Inflammatory macrophage (primary cell): ENCODE results near the gene EIF5.
A peak's percentile ranks its signal among the peaks of the same experiment; 100 is the strongest.

Source experiments
- DNase-seq, 2 donors: peaks; one replicate each; pipeline ENCODE4 v3.0.0-alpha.2; 2020 to 2022

The EIF5 gene

GRCh38 chr14:103310576-103311095, 23.4 kb upstream of the EIF5 start:
- no peak for DNase-seq

DNA sequence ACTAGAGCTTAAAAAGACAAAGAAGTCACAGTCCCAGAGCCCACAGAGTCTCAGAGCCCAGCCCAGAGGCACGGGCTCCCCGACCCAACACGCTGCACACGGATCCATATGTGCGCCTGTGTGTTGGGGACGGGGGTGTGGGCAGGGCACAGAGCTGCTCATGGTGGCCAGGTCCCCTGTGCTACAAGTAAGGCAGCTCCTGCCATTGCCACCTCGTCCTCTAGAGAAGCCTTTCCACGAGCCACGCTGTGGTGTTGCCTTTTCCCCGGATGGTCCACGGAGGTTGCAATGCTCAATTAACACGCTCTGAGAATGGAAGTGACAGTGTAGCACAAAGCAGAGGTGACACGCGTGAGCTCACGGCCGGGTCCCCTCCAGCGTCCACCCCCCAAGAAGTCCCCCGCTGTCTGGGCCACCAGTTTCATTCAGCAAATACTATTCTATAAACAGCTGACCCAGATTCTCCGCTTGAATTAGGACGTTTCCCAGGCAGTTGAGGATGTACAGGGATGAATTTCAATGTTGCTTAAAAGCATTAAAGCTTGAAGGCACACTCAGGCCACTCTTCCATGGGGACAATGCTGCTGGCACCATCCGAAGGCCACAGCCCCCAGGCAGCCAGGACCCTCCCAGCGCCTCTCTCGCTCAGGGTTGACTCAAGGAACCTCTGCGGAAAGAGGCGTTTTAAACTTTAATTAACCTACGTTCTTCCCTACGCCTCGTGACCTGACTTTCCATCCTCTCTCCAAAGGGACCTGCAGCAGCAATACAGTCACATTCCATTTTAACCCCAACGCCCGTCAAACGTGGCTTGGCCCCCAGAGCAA, 22.7 kb upstream of the EIF5 start:
- no peak for DNase-seq

DNA sequence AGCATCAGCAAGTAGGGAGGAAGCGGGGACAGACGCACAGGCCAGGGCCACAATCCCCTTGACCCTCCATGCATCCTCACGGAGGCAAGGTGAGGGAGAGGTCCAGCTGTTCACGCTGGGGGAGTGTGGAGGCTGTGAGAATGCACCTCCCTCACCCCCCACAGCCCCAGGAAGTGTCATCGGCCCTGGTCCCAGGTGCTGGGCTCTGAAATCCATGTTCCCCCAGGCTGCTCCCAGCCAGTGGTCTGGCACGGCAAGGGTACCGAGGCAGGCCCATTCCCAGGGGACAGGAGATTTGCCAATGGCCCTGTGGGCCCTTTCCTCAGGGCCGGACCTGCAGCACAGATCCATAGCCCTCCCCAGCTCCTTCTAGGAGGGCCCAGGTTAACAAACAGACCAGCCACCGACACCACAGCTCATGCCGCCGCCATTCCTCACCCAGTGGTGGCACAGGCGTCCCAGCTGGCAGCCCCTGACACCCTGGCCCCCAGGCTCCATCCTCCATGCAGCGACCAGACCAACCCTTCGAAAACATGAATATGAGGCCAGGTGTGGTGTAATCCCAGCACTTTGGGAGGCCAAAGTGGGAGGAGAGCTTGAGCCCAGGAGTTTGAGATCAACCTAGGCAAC, 21.9 kb upstream of the EIF5 start:
- DNase-seq = no peak

- no peak for DNase-seq
Measured at GRCh38 chr14:103313704-103314103, 20.3 kb upstream of the EIF5 start.

GRCh38 chr14:103314496-103315277, 19.4 kb upstream of the EIF5 start:
- DNase-seq = no peak

DNA sequence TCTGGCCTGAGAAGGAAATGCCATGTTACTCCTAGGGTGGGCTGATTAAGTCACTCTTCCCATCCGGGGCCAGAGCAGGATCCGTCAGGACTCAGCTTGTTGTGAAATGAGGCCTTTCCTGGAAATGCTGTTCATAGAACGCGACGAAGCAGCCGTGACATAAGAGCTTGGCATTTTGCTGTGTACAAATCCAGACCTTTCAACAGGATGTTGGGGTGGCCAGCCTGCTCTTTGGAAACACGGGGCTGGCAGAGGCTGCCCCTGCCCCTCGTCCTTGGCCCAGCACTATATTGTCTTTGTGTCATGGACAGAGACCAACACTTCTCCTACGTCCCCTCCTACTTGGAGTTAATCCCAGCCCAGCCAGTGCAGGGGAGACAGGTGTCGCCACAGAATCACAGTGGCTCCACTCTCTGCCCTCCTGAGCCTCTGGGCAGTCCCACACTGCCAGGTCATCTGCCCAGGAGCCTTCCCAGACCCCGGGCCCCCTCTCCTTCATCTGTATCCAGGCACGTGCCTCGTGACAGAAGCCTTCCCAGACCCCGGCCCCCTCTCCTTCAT, 18.6 kb upstream of the EIF5 start:
- peak; percentile 79 to 92 for DNase-seq

GRCh38 chr14:103315941-103316340, 18.1 kb upstream of the EIF5 start:
- no peak for DNase-seq

DNA sequence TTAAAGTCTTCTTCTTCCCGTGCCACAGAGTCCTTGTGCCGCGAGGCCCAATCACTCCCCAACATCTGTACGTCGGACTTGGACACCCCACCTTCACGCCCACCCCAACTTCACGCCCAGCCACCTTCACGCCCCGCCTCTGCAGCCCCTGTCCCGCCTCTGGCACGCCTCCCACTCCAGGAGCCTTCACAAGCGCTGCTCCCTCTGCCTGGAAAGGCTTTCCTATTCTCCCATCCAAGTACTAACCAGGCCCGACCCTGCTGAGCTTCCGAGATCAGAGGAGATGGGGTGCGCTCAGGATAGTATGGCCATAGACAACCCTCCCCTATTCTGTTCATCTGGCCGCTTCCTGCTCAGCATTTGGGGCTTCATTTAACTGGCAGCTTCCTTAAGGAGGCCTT, 17.3 kb upstream of the EIF5 start:
- no peak for DNase-seq

DNA sequence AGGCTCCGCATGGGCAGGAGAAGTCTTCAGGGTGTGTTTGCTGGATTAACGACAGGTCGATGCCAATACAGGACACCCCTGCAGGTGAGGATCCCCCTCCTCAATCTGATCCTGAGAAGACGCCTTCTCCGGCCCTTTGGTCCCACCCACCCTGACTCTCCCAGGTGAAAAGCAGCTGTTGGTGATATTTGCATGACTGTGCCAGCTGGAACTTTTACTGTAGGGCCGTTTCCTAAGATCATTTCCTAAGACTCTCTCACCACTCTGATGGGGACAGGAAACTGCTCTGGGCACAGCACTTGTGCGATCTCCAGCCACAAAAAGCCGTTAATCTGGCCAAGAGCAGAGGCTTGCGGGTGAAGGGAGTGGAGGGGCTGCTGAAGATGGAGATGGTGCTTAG, 16.8 kb upstream of the EIF5 start:
- peak in 1 of 2 donors; percentile 30 for DNase-seq

DNA sequence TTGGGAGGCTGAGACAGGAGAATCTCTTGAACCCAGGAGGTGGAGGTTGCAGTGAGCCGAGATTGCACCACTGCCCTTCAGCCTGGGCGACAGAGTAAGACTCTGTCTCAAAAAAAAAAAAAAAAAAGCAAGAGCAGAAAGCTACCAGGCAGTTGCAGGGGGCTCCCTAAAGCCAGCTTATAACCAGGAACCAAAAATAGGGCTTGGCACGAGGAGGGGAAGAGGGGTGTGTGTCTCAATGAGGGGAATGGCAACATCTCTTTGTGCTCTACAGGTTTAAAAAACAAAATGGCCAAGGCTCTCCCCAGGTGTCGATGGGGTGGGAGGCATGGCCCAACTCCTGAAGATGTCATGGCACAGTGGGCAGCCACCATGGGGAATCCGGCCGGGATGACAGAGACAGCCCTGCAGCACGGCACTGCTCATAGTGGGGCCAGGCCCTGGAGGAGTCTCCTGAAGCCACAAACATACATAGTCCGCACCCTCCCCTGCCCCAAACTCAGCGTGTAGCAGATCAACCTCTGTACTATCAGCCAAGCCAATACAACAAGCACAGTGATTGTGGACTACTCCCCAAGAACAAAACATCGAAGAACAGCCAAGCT, 16.0 kb upstream of the EIF5 start:
- no peak for DNase-seq

DNA sequence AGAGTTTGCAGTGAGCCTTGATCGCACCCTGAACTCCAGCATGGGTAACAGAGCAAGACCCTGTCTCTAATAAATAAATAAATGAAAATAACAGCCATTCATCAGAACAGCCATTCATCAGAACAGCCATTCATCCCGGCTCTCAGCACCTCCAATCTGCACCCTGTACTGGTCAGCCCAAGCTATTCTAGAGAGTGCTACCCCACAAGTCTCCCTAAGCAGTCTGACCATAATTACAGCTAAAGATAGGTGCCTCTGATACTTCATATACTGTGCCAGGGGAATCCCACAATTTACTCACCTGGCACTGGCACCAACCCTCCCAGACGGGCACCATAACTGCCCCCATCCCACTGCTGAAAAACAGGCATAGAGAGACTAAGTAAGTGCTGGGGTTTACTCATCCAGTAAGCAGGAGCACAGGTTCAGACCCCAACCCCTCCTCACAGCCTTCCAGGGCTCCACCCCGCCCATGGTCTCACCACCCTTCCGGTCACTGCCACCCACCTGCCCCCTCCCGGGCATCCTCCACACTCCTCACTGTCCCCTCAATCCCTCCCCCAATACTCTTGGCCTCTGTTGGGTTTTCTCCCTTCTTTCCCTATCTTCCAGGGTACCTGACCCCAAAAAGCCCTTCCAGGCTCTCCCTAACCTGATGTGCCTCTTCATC, 15.2 kb upstream of the EIF5 start:
- no peak for DNase-seq

DNA sequence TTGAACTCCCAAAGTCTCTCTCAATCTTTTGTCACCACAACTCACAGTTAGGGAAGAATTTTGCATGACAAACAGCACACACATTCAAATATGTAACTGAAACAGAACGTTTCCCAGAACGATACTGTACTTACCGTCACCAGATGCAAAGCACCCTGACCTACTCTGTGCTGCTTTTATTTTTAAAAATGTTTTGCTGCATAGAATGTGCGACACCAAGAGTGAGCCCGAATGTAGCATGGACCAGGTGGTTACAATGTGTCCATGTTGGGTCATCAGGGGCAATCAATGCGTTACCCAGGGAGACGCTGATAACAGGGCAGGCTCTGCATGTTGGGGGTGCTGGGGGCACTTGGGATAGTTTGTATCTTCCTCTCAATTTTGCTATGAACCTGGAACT, 14.6 kb upstream of the EIF5 start:
- no peak for DNase-seq

DNA sequence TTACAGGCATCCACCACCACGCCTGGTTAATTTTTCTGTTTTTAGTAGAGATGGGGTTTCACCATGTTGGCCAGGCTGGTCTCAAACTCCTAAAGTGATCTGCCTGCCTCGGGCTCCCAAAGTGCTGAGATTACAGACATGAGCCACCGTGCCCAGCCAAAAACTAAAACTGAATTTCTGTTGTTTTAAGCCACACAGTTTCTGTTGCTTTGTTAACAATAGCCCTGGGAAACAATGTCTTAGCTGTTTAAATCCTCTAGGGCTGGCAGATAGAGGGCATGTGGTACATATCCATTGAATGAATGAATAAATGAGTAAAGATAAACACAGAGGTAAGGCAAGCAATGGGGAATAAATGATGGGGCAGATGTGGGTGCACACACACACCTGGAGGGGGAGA, 8.0 kb upstream of the EIF5 start:
- DNase-seq = no peak

DNA sequence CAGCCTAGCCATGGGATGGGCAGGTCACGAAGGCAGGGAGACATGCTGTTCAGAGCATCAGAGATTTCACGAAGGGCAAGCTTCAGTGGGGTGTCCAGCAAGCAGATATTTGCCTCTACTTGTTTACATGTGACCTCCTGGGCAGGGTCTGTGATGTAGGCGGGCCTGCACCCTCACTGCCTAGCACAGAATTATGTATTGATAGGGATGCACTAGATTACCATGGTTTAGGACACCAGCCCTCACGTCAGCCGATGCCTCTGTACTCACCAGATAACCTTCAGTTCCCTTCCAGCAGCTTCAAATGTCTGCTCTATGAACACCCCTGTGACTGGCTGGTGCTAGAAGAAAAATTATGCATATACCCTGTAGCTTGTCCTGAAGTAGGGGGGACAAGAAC, 5.1 kb upstream of the EIF5 start:
- no peak for DNase-seq

DNA sequence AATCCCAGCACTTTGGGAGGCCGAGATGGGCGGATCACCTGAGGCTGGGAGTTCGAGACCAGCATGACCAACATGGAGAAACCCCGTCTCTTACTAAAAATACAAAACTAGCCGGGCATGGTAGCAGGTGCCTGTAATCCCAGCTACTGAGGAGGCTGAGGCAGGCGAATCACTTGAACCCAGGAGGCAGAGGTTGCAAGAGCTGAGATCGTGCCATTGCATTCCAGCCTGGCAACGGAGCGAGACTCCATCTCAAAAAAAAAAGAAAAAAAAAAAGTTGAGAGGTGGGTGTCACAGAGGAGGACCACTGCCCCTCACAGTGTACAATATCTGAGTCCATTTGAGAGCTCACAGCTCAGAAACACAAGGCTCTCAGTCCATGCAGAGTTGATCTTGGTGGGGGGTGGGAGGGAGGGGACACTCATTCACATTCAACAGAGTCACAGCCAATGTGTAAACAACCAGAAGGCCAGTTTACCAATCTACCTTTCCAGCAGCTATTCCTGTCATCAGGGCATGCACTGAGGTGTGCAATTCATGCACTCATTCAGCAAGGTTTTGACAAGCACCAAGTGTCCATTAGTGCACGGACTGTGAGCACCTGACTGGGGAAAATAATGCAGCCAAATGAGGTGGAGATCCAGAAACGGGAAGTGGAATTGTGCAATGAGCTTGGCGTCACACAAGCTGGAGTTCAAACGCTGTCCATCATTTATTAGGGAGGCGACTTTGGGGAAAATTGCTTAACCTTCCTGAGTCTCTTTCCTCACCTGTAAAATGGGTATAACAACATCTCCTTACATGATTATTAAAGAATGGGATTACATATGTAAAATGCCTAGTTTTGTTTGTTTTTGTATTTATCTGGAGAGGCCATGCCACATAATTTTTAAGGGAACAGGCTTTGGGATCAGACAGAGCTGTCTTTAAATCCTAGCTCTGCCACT, 4.4 kb upstream of the EIF5 start:
- peak; percentile 90 to 93 for DNase-seq

DNA sequence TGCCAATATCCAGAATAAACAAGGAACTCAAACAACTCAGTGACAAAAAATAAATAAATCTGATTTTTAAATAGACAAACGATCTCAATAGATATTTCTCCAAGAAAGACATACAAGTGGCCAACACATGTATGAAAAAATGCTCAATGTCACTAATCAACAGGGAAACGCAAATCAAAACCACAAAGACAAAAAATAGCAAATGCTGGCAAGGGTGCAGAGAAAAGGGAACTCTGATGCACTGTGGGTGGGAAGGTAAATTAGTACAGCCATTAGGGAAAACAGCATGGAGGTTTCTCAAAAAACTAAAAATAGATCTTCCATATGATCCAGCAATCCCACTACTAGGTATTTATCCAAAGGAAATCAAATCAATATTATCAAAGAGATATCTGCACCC, 3.5 kb upstream of the EIF5 start:
- DNase-seq = peak in 1 of 2 donors; percentile 22

- DNase-seq = peak; percentile 30 to 61
Measured at GRCh38 chr14:103332143-103332919, 1.7 kb upstream of the EIF5 start.

GRCh38 chr14:103334644-103335622, 896 bp downstream of the EIF5 start:
- DNase-seq = peak; percentile 95 to 97

DNA sequence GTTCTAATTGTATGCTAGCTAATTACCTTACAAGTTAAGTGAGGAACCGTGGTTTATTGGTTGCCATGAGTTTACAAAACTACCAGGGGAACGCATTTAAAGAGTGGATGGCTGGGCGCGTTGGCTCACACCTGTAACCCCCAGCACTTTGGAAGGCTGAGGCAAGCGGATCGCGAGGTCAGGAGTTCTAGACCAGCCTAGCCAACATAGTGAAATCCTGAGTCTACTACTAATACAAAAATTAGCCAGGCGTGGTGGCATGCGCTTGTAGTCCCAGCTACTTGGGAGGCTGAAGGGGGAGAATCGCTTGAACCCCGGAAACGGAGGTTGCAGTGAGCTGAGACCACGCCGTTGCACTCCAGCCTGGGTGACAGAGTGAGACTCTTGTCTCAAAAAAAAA, 2.2 kb downstream of the EIF5 start:
- DNase-seq = no peak
